ENCODE measurements around the gene GALNT12.

The GALNT12 gene

GRCh38 chr9:98838868-98839565 is 31.5 kb downstream of the GALNT12 start:
- Histone ChIP-seq H4K20me1 (ENCODE audit: insufficient read depth, low read length) (no peaks in the 10 kb centered on the region), H3K9me2 (ENCODE audit: low read depth, low read length) (no peaks in the 10 kb centered on the region), H3F3A (ENCODE audit: insufficient read depth, low read length) (no peaks in the 10 kb centered on the region), H3K9ac (ENCODE audit: low read length) (no peak overlapping the region), H3K4me2 (ENCODE audit: low read length) (no peak overlapping the region), H3K27ac (ENCODE audit: low read depth, low read length, poor library complexity, severe bottlenecking) (no peak overlapping the region), H3K9me3 (ENCODE audit: low read length) (no peaks in the 10 kb centered on the region), H3K4me3 (ENCODE audit: low read depth, low read length, poor library complexity, severe bottlenecking) (no peak overlapping the region), H2AFZ (ENCODE audit: low read length) (no peak overlapping the region), H3K36me3 (ENCODE audit: insufficient read depth, low read length) (peaks cover 8% of the 10 kb centered on the region; the same call in 1 of the 2 replicates), H3K4me1 (ENCODE audit: insufficient read depth, low read length, severe bottlenecking) (no peaks in the 10 kb centered on the region), H3K79me2 (ENCODE audit: insufficient read depth, low read length) (no peaks in the 10 kb centered on the region), H3K27me3 (ENCODE audit: insufficient read depth, low read length) (no peaks in the 10 kb centered on the region)
- TF ChIP-seq CTCF (IDR thresholded peaks at IDR 0.05; ENCODE audit: low read length): no peak
- no peak for TF ChIP-seq EZH2 (IDR thresholded peaks at IDR 0.05; ENCODE audit: borderline replicate concordance, low read length)

GRCh38 chr9:98839724-98840123 is 32.3 kb downstream of the GALNT12 start:
- no peak overlapping the region for H3K4me2 ChIP-seq (ENCODE audit: low read length)
- no peak overlapping the region for H3K4me3 ChIP-seq (ENCODE audit: low read depth, low read length, poor library complexity, severe bottlenecking)
- H3F3A ChIP-seq (ENCODE audit: insufficient read depth, low read length): no peaks in the 10 kb centered on the region
- peaks cover 14% of the 10 kb centered on the region; the same call in 1 of the 2 replicates for H3K36me3 ChIP-seq (ENCODE audit: insufficient read depth, low read length)
- no peaks in the 10 kb centered on the region for H4K20me1 ChIP-seq (ENCODE audit: insufficient read depth, low read length)
- no peaks in the 10 kb centered on the region for H3K79me2 ChIP-seq (ENCODE audit: insufficient read depth, low read length)
- H3K4me1 ChIP-seq (ENCODE audit: insufficient read depth, low read length, severe bottlenecking): no peaks in the 10 kb centered on the region
- H3K9ac ChIP-seq (ENCODE audit: low read length): no peak overlapping the region
- H3K27ac ChIP-seq (ENCODE audit: low read depth, low read length, poor library complexity, severe bottlenecking): no peak overlapping the region
- no peaks in the 10 kb centered on the region for H3K27me3 ChIP-seq (ENCODE audit: insufficient read depth, low read length)
- H3K9me3 ChIP-seq (ENCODE audit: low read length): no peaks in the 10 kb centered on the region
- H3K9me2 ChIP-seq (ENCODE audit: low read depth, low read length): no peaks in the 10 kb centered on the region
- H2AFZ ChIP-seq (ENCODE audit: low read length): no peak overlapping the region
- no peak for TF ChIP-seq CTCF (IDR thresholded peaks at IDR 0.05; ENCODE audit: low read length)
- no peak for TF ChIP-seq EZH2 (IDR thresholded peaks at IDR 0.05; ENCODE audit: borderline replicate concordance, low read length)

GRCh38 chr9:98842510-98842909 is 35.0 kb downstream of the GALNT12 start:
- Histone ChIP-seq H3K79me2 (ENCODE audit: insufficient read depth, low read length) (no peaks in the 10 kb centered on the region), H3K9me2 (ENCODE audit: low read depth, low read length) (no peaks in the 10 kb centered on the region)

More at GRCh38 chr9:98842510-98842909, 35.0 kb downstream of the GALNT12 start:
- Histone ChIP-seq H4K20me1 (ENCODE audit: insufficient read depth, low read length) (no peaks in the 10 kb centered on the region), H3F3A (ENCODE audit: insufficient read depth, low read length) (no peaks in the 10 kb centered on the region), H3K27me3 (ENCODE audit: insufficient read depth, low read length) (no peaks in the 10 kb centered on the region), H3K9ac (ENCODE audit: low read length) (no peak overlapping the region), H3K4me1 (ENCODE audit: insufficient read depth, low read length, severe bottlenecking) (no peaks in the 10 kb centered on the region), H3K4me2 (ENCODE audit: low read length) (no peak overlapping the region), H3K4me3 (ENCODE audit: low read depth, low read length, poor library complexity, severe bottlenecking) (no peak overlapping the region), H3K36me3 (ENCODE audit: insufficient read depth, low read length) (peaks cover 16% of the 10 kb centered on the region; the same call in 1 of the 2 replicates), H2AFZ (ENCODE audit: low read length) (no peak overlapping the region), H3K27ac (ENCODE audit: low read depth, low read length, poor library complexity, severe bottlenecking) (no peak overlapping the region), H3K9me3 (ENCODE audit: low read length) (no peaks in the 10 kb centered on the region)
- TF ChIP-seq CTCF (IDR thresholded peaks at IDR 0.05; ENCODE audit: low read length): no peak
- no peak for TF ChIP-seq EZH2 (IDR thresholded peaks at IDR 0.05; ENCODE audit: borderline replicate concordance, low read length)
